Astrocyte of the hippocampus (primary cell): ENCODE data around the gene BABAM2.
A peak's percentile ranks its signal among the peaks of the same experiment; 100 is the strongest.

ENCODE experiments used
- DNase-seq: peaks from one replicate; pipeline ENCODE4 v3.0.0; 2011; ENCODE audit warnings: low read depth, low spot score

The BABAM2 gene

GRCh38 chr2:28199995-28200679 is 309.6 kb downstream of the BABAM2 start:
- DNase-seq, result no peak

- no peak for DNase-seq
Measured at GRCh38 chr2:28201671-28202180, 311.2 kb downstream of the BABAM2 start.

- no peak for DNase-seq
Measured at GRCh38 chr2:28202719-28203118, 312.2 kb downstream of the BABAM2 start.

- DNase-seq, result peak; percentile 63
Measured at GRCh38 chr2:28206762-28207161, 316.2 kb downstream of the BABAM2 start.

GRCh38 chr2:28209261-28209691 is 318.7 kb downstream of the BABAM2 start:
- DNase-seq, result no peak

GRCh38 chr2:28209864-28210263 is 319.3 kb downstream of the BABAM2 start:
- no peak for DNase-seq

GRCh38 chr2:28210535-28210934 is 320.0 kb downstream of the BABAM2 start:
- DNase-seq, result no peak

GRCh38 chr2:28216331-28216730 is 325.8 kb downstream of the BABAM2 start:
- DNase-seq, result no peak

- DNase-seq, result no peak
Measured at GRCh38 chr2:28217042-28217740, 326.7 kb downstream of the BABAM2 start.

- no peak for DNase-seq
Measured at GRCh38 chr2:28219138-28219537, 328.6 kb downstream of the BABAM2 start.

GRCh38 chr2:28219758-28220368 is 329.3 kb downstream of the BABAM2 start:
- no peak for DNase-seq

GRCh38 chr2:28224648-28225472 is 334.3 kb downstream of the BABAM2 start:
- DNase-seq, result peak; percentile 93

GRCh38 chr2:28225473-28226080 is 335.0 kb downstream of the BABAM2 start:
- no peak for DNase-seq

GRCh38 chr2:28226558-28226957 is 336.0 kb downstream of the BABAM2 start:
- no peak for DNase-seq

GRCh38 chr2:28227498-28227897 is 337.0 kb downstream of the BABAM2 start:
- no peak for DNase-seq

- DNase-seq, result no peak
Measured at GRCh38 chr2:28228434-28228995, 338.0 kb downstream of the BABAM2 start.

GRCh38 chr2:28231110-28231631 is 340.6 kb downstream of the BABAM2 start:
- peak; percentile 89 for DNase-seq

GRCh38 chr2:28232295-28232694 is 341.8 kb downstream of the BABAM2 start:
- peak; percentile 61 for DNase-seq

GRCh38 chr2:28233164-28233676 is 342.7 kb downstream of the BABAM2 start:
- DNase-seq, result peak; percentile 75

- no peak for DNase-seq
Measured at GRCh38 chr2:28234807-28235206, 344.3 kb downstream of the BABAM2 start.
